Keratinocyte (primary cell): ENCODE results near the gene MAGI2.

Experiments used
- EZH2 ChIP-seq: IDR thresholded peaks from one replicate; pipeline ENCODE4 v1.6.1; 2012; ENCODE audit warnings: inconsistent platforms, mild to moderate bottlenecking, low read length, moderate library complexity
- TF ChIP-seq, protein P1 (sequence below), 3 experiments: IDR thresholded peaks in 1 of 3; conservative IDR thresholded peaks in 1 of 3; optimal IDR thresholded peaks in 1 of 3; 2 replicates in 2 of 3; 3 replicates in 1 of 3; pipeline versions ENCODE3 to v1.5.1; 2011; ENCODE audit warnings: low read length in 3 of 3, mild to moderate bottlenecking in 3 of 3, moderate library complexity in 2 of 3, control low read depth in 1 of 3, inconsistent platforms in 1 of 3; ENCODE audit not compliant: insufficient read depth in 2 of 3; ENCODE audit errors: extremely low read depth in 1 of 3

DNA sequence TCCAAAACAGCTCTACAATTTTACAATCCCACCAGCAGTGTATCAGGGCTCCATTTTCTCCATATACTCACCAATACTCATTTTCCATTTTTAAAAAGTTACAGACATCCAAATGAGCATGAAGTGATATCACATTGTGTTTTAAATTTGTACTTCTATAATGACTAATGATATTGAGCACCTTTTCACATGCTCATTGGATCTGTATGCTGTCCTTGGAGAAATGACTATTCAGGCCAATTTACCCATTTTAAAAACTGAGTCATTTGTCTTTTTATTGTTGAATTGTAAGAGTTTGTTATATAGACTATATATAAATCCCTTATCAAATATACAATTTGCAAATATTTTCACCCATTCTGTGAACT, 162.0 kb downstream of the MAGI2 start:
- TF ChIP-seq, protein P1, sequence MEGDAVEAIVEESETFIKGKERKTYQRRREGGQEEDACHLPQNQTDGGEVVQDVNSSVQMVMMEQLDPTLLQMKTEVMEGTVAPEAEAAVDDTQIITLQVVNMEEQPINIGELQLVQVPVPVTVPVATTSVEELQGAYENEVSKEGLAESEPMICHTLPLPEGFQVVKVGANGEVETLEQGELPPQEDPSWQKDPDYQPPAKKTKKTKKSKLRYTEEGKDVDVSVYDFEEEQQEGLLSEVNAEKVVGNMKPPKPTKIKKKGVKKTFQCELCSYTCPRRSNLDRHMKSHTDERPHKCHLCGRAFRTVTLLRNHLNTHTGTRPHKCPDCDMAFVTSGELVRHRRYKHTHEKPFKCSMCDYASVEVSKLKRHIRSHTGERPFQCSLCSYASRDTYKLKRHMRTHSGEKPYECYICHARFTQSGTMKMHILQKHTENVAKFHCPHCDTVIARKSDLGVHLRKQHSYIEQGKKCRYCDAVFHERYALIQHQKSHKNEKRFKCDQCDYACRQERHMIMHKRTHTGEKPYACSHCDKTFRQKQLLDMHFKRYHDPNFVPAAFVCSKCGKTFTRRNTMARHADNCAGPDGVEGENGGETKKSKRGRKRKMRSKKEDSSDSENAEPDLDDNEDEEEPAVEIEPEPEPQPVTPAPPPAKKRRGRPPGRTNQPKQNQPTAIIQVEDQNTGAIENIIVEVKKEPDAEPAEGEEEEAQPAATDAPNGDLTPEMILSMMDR (optimal IDR thresholded peaks at IDR 0.05 in 1 of 3, IDR thresholded peaks at IDR 0.05 in 1 of 3, conservative IDR thresholded peaks at IDR 0.05 in 1 of 3; ENCODE audit: extremely low read depth in 1 of 3, insufficient read depth in 2 of 3, low read length in 3 of 3) = no peak
- no peak for TF ChIP-seq EZH2
